Ectodermal cell (in vitro differentiated cells): ENCODE data around the gene WDR4.
"Not testable (repeated sequence)": the region's sequence is repeated elsewhere in the genome, so short reads cannot be mapped to it uniquely, and the experiment has no call there.

Experiments used
- H3K27ac ChIP-seq: 2 replicates; pipeline ENCODE4 v1.7.0; 2013; ENCODE audit warnings: mild to moderate bottlenecking, low read depth, low read length; ENCODE audit not compliant: insufficient read depth, poor library complexity, severe bottlenecking
- H3K27me3 ChIP-seq: 2 replicates; pipeline ENCODE4 v1.7.0; 2013; ENCODE audit warnings: mild to moderate bottlenecking, low read length; ENCODE audit not compliant: insufficient read depth, control insufficient read depth, poor library complexity, severe bottlenecking
- H3K36me3 ChIP-seq: one replicate; pipeline ENCODE4 v1.7.0; 2013; ENCODE audit warnings: low read length; ENCODE audit not compliant: control insufficient read depth, insufficient read depth
- H3K4me1 ChIP-seq: one replicate; pipeline ENCODE4 v1.7.0; 2013; ENCODE audit warnings: low read length; ENCODE audit not compliant: control insufficient read depth, insufficient read depth
- H3K4me3 ChIP-seq: 2 replicates; pipeline ENCODE4 v1.7.0; 2013; ENCODE audit warnings: low read depth, low read length, control low read depth; ENCODE audit not compliant: insufficient read depth
- H3K9me3 ChIP-seq: 2 replicates; pipeline ENCODE4 v1.7.0; 2013; ENCODE audit warnings: mild to moderate bottlenecking, low read length, moderate library complexity; ENCODE audit not compliant: control insufficient read depth
- WGBS, 2 experiments: methylation state at CpG; one replicate each; pipeline ENCODE4 v1.1.7; 2013; ENCODE audit warnings: missing lambda C conversion rate in 2 of 2; 5-methylcytosine and 5-hydroxymethylcytosine counted together

The WDR4 gene

GRCh38 chr21:42911920-42912319, 32.6 kb upstream of the WDR4 start:
- H3K9me3 ChIP-seq, H3K36me3 ChIP-seq, H3K27ac ChIP-seq, H3K4me1 ChIP-seq, H3K27me3 ChIP-seq, H3K4me3 ChIP-seq: not testable (repeated sequence)
- 93 to 95% methylated on average over 6 of the region's 6 CpGs for WGBS, 2 experiments

- WGBS, 2 experiments, result 96% methylated on average over 9 of the region's 9 CpGs
These were observed 29.1 kb upstream of the WDR4 start for GRCh38 chr21:42908484-42908883.

GRCh38 chr21:42906233-42906632, 26.9 kb upstream of the WDR4 start:
- Histone ChIP-seq H3K27me3 (no peaks in the 10 kb centered on the region), H3K9me3 (no peaks in the 10 kb centered on the region), H3K27ac (no peak overlapping the region), H3K36me3 (peaks cover 21% of the 10 kb centered on the region), H3K4me1 (no peaks in the 10 kb centered on the region), H3K4me3 (no peak overlapping the region)
- 94 to 96% methylated on average over 16 of the region's 16 CpGs for WGBS, 2 experiments

More at GRCh38 chr21:42908484-42908883, 29.1 kb upstream of the WDR4 start:
- H3K4me3 ChIP-seq, H3K27me3 ChIP-seq, H3K9me3 ChIP-seq, H3K27ac ChIP-seq, H3K4me1 ChIP-seq: not testable (repeated sequence)
- H3K36me3 ChIP-seq, result peaks cover 21% of the 10 kb centered on the region

- Histone ChIP-seq H3K4me3 (no peak overlapping the region), H3K9me3 (no peaks in the 10 kb centered on the region), H3K36me3 (peaks cover 18% of the 10 kb centered on the region), H3K27me3 (no peaks in the 10 kb centered on the region), H3K4me1 (no peaks in the 10 kb centered on the region), H3K27ac (no peak overlapping the region)
- 96 to 97% methylated on average over 8 of the region's 8 CpGs for WGBS, 2 experiments
These were observed 25.9 kb upstream of the WDR4 start for GRCh38 chr21:42905195-42905594.

GRCh38 chr21:42903817-42904216, 24.5 kb upstream of the WDR4 start:
- Histone ChIP-seq H3K9me3 (no peaks in the 10 kb centered on the region), H3K27me3 (no peaks in the 10 kb centered on the region), H3K36me3 (peaks cover 18% of the 10 kb centered on the region), H3K27ac (no peak overlapping the region), H3K4me1 (no peaks in the 10 kb centered on the region), H3K4me3 (no peak overlapping the region)
- 96% methylated on average over 11 of the region's 11 CpGs for WGBS, 2 experiments

GRCh38 chr21:42900446-42900845, 21.1 kb upstream of the WDR4 start:
- H3K9me3 ChIP-seq, result no peaks in the 10 kb centered on the region
- H3K36me3 ChIP-seq, result peaks cover 21% of the 10 kb centered on the region
- WGBS, 2 experiments, result 95 to 98% methylated on average over 3 of the region's 4 CpGs
- H3K27me3 ChIP-seq, result no peaks in the 10 kb centered on the region
- H3K4me3 ChIP-seq, result no peak overlapping the region
- no peak overlapping the region for H3K27ac ChIP-seq
- H3K4me1 ChIP-seq, result no peaks in the 10 kb centered on the region

GRCh38 chr21:42892931-42893755, 13.8 kb upstream of the WDR4 start, which contains the start of gene NDUFV3:
Gene NDUFV3 (plus strand): TSS chr21:42893309. CDS start chr21:42893334, 25 bp downstream.
- Histone ChIP-seq H3K4me3 (peak within 1 kb of the TSS; percentile 88), H3K4me1 (no peaks in the 10 kb centered on the region), H3K27me3 (no peaks in the 10 kb centered on the region), H3K27ac (peak within 1 kb of the TSS; percentile 84), H3K36me3 (peaks cover 6% of the 10 kb centered on the region), H3K9me3 (no peaks in the 10 kb centered on the region)
- WGBS, 2 experiments, result 0% methylated on average over 87 of the region's 87 CpGs

- Histone ChIP-seq H3K36me3 (peaks cover 4% of the 10 kb centered on the region), H3K9me3 (no peaks in the 10 kb centered on the region), H3K4me3 (peak overlapping the region; percentile 88), H3K4me1 (no peaks in the 10 kb centered on the region), H3K27me3 (no peaks in the 10 kb centered on the region), H3K27ac (peak overlapping the region; percentile 84)
- WGBS, 2 experiments, result 45% methylated on average over 18 of the region's 18 CpGs
These were observed 13.2 kb upstream of the WDR4 start for GRCh38 chr21:42892582-42892930.

GRCh38 chr21:42887326-42887725, 8.0 kb upstream of the WDR4 start:
- 92 to 97% methylated on average over 5 of the region's 5 CpGs for WGBS, 2 experiments
- no peaks in the 10 kb centered on the region for H3K27me3 ChIP-seq
- no peak overlapping the region for H3K4me3 ChIP-seq
- H3K27ac ChIP-seq, result no peak overlapping the region
- H3K36me3 ChIP-seq, result no peaks in the 10 kb centered on the region
- no peaks in the 10 kb centered on the region for H3K9me3 ChIP-seq
- H3K4me1 ChIP-seq, result no peaks in the 10 kb centered on the region

- Histone ChIP-seq H3K27ac (no peak overlapping the region), H3K4me1 (no peaks in the 10 kb centered on the region), H3K9me3 (no peaks in the 10 kb centered on the region), H3K36me3 (no peaks in the 10 kb centered on the region), H3K27me3 (no peaks in the 10 kb centered on the region), H3K4me3 (no peak overlapping the region)
- WGBS, 2 experiments, result 40 to 60% methylated on average over 1 of the region's 1 CpG
These were observed 4.6 kb upstream of the WDR4 start for GRCh38 chr21:42883921-42884320.
